ENCODE results near the gene KCNIP1.

GRCh38 chr5:170542691-170543293 is 39.0 kb downstream of the KCNIP1 start:
- TF ChIP-seq POLR2A (IDR thresholded peaks at IDR 0.05; ENCODE audit: control extremely low read depth in 1 of 2, low read depth in 2 of 2, low read length in 2 of 2) (no peak), FOSL1 (IDR thresholded peaks at IDR 0.05; ENCODE audit: insufficient read depth, low read depth, low read length) (no peak), EZH2 (IDR thresholded peaks at IDR 0.05; ENCODE audit: low read depth, low read length, severe bottlenecking) (no peak), EP300 (IDR thresholded peaks at IDR 0.05; ENCODE audit: borderline replicate concordance in 1 of 2, low read depth in 2 of 2, low read length in 2 of 2) (no peak)

Measured in H1 (cell line).